Stimulated activated CD4-positive, alpha-beta T cell treated with anti-CD3 and anti-CD28 coated beads, Interleukin-15, amount 100 ng/mL, for 48 hours (primary cell): ENCODE results near the gene CDKN1B.
"Not testable (repeated sequence)": the region's sequence is repeated elsewhere in the genome, so short reads cannot be mapped to it uniquely, and the experiment has no call there.

Experiments used
- DNase-seq, 2 donors: peaks; one replicate each; pipeline ENCODE4 v3.0.0-alpha.2; 2020; ENCODE audit warnings: low read depth in 2 of 2

Gene CDKN1B

DNA sequence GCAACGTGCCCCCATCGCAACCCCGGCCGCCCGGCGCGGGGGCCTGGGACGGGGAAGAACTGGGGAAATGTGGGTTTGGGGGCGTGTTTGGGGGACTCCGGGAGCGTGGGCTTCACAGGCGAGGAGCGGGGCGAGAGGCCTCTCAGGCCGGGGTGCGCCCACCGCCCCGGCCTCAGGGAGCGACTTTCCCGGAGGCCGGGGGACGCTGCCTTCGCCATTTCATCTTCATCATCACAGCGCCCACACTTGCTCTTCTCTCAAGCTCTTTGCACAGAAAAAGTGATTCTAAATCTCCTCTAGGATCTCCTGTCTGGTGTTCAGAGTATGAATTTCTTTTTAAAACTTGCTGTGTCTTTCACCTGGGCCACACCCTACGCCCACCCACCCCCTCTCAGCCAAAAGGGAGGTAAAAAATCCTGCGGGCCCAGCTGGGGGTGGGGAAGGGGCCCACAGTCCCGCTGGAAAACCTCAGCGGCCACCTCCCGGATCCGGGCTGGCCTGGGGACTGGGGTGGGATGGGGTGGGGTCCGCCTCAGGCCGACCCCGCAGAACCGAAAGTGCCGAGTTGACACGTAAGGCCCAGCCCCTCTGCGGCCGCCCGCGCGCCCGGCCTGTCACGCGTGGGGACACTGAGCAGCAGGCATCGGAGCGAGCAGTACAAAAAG lies 7.4 kb downstream of the CDKN1B start:
- peak in 1 of 2 donors; percentile 19 for DNase-seq

GRCh38 chr12:12725086-12725955 lies 8.2 kb downstream of the CDKN1B start:
- DNase-seq, result peak; percentile 90 to 93

- DNase-seq, result no peak
These were observed 8.9 kb downstream of the CDKN1B start for GRCh38 chr12:12725956-12726554.

- no peak for DNase-seq
These were observed 9.5 kb downstream of the CDKN1B start for GRCh38 chr12:12726555-12727093.

DNA sequence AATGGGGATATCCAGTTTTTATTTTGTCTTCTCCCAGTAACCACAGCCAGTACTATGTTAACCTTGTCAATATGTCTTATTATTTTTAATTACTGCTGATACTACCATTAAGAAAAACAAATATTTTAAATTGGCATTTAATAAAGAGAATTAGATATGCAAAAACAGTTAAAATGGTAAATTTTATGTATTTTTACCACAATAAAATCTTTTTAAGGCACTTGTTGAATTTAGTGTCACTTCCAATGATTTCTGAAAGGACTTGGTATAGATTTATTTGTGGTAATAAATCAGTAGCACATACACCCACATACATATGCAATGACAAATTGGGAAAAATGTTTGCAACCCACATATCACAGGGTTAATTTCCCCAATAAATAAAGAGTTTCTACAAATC lies 14.0 kb downstream of the CDKN1B start:
- no peak for DNase-seq

DNA sequence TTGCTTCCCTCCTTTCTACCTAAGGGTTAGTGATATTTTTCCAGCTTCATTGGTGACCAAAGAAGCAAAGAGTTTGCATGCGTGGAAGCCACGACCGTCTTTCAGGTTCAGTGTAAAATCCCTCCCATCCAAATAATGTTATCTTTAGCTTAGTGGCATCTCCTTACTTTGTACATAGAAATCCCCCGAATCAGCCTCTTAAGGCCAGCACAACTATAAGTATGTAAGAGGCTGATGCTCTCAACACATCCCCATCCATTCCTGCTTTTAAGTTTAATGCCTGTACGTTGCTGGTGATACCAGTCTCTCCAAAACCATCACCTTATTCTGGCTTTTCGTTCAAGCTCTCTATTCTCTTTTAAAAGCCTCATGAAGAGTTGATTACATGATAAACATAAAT lies 14.6 kb downstream of the CDKN1B start:
- no peak for DNase-seq

- DNase-seq, result no peak
These were observed 15.9 kb downstream of the CDKN1B start for GRCh38 chr12:12733118-12733517.

- no peak for DNase-seq
These were observed 16.9 kb downstream of the CDKN1B start for GRCh38 chr12:12734054-12734453.

- no peak for DNase-seq
These were observed 17.4 kb downstream of the CDKN1B start for GRCh38 chr12:12734561-12735071.

DNA sequence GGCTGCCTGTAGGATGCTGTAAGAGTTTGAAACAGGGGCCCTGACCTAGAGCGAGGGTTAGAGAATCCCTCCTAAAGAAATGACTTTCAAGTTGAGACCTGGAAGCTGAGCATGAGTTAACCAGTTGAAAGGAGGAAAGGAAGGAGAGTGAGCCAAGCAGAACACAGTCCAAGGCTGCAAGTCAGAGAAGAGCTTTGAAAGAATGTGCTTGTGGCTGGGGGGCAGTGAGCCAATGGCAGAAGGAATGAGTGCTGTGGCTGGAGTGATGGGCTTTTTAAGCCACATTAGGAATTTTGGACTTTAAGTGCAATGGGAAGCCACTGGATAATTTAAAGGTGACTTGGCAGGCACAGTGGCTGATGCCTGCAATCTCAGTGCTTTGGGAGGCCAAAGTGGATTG lies 18.1 kb downstream of the CDKN1B start:
- no peak for DNase-seq

DNA sequence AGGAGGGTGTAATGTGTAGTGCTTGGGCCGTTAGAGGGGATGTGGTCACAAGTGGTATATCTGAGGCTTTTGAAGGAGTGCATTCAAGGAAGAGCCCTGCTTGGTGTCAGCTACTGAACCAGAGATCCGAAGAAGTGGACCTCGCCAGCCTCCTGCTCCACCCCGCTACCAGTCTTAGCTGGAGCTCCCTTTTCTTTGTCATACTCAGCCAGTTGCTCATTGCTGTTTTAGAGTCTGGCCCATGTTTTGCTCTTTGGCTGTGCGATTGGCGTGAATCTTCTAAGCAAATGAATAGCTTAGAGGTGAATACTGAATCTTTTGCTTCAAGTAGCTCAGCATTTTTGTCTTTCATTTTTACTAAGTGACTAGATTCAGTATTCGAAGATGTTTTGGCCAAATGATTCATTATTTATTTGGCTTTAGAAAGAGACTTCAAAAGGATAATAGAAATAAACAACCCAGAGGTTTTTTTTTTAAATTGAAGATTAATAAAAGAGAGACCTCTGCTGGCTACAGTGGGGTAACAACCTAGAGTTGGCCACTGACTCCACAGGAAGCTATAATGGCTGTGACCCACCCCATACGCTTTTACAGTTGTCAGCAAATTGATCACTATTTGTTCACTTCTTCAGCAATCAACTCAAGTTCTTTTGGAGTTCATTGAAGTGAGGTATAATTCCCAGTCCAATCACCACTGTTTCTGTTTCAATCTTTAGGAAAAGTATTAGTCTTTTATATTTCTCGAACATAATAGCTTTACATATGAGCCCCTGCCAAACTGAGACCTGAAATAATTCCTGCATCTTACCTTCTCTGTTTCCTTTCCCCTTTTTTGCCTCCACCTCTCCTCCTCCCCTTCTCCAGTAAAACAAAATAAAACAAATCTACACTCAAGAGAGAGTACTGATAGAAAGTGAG lies 19.9 kb downstream of the CDKN1B start:
- peak in 1 of 2 donors; percentile 22 for DNase-seq

- not testable (repeated sequence) for DNase-seq
These were observed 21.0 kb downstream of the CDKN1B start for GRCh38 chr12:12738152-12738551.

DNA sequence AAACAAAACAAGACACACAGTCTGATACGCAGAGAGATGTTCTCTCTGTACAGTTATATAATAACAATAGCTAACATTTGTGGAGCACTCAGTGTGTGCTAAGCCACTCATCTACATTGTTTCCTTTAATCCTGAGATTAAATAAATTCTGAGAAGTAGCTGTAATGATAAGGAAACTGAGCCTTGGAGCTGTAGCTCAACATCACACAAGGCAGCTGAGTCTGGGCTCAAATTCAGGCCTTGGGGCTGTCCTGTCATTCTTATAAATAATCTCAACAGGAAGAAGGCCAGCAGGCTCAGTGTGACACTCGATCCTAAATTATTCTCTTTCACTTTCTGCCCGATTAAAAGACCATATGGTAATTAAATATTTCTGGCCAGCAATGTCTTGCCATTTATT lies 24.5 kb downstream of the CDKN1B start:
- DNase-seq, result no peak

DNA sequence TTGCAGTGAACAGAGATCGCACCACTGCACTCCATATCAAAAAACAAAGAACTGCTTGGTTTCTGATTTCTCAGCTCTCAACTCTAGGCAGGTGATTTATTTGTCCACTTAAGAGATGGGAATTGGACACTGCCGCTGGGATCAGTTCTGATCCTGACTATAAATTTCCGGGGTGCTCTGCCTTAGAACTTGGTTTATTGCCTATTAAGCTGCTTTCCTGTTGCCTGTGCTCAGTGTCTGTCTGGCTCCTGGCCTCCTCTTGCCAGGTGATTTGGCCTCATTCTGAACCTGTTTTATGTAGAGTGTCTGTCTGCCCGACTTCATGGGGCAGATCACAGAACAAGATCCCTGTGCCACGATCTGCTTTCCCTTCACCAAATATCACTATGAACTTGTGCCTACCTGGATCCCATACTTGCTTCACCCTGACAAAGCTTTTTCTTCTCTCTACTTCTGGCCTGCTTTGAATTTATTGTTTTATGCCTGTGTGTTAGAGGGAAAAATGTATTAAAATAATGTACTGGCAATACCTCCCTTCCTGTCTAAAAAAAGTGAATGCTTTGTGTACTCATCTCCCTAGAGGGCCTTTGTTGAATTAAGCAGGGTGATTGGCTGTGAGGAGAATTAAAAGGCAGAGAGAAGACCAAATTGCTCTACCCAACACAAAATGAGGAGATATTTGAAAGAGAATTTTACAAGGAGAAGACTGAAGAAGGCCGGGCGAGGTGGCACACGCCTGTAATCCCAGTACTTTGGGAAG lies 27.6 kb downstream of the CDKN1B start:
- DNase-seq, result no peak

- no peak for DNase-seq
These were observed 28.5 kb downstream of the CDKN1B start for GRCh38 chr12:12745576-12746211.

DNA sequence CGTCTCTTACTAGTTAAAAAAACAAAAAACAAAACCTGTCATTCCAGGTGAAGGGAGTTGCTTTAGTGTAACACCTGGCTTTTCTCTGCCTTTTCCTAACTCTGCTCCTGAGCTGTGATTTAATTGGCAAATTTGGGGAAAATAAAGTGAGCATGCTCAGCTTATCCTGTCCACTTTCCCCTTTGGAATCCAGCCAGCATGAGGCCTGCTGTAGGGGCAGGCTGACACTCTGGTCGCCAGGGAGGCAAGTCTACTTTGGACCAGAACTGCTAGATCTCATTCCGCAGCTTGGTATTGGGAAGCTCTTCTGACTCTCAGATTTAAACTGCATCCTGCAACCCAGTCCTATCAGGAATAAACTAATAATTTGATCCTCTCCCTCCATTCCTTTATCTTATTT lies 30.1 kb downstream of the CDKN1B start:
- no peak for DNase-seq

GRCh38 chr12:12748044-12748443 lies 30.9 kb downstream of the CDKN1B start:
- no peak for DNase-seq

- no peak for DNase-seq
These were observed 32.3 kb downstream of the CDKN1B start for GRCh38 chr12:12749433-12749832.

DNA sequence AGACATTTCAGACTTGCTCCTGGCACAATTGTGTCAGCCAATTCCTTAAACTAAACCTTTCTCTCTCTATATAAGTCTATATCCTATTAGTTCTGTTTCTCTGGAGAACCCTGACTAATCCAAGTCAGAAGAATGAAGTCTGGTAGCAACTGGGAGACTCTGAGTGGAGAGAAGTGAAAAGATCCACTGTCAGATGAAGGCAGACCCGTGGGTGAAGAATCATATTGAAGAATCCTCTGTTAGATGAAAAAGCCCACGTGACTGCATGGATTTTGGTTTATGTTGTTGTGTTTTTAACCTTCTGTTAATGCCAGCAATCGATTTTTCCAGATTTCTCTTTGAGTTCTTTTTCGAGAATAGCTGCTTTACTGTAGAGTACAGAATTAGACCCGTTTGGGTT lies 38.8 kb downstream of the CDKN1B start:
- DNase-seq, result no peak

DNA sequence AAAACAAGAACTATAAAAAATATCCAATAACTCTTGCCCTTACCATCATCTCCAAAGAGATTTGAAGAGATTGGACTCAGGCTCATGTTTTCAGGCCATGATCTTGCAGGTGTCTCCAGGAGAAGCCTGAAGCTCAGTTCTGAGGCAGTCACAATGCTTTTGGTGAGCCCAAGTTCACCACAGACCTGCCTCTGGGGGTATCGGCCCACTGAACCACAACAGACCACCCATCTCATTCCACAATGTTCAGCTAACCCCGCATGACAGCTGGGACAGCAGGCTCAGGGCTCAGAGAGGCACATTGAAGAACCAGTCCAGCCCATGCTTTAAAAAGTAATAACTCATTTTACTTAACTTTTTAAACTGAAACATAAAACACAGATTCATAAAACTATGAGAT lies 40.0 kb downstream of the CDKN1B start:
- no peak for DNase-seq
